Stimulated activated CD4-positive, alpha-beta T cell treated with anti-CD3 and anti-CD28 coated beads, Interleukin-15, amount 100 ng/mL, for 48 hours (primary cell): ENCODE measurements around the gene SLC1A5.
"Not testable (repeated sequence)": the region's sequence is repeated elsewhere in the genome, so short reads cannot be mapped to it uniquely, and the experiment has no call there.

Experiments
- DNase-seq, 2 donors: peaks; one replicate each; pipeline ENCODE4 v3.0.0-alpha.2; 2020; ENCODE audit warnings: low read depth in 2 of 2

Gene SLC1A5

DNA sequence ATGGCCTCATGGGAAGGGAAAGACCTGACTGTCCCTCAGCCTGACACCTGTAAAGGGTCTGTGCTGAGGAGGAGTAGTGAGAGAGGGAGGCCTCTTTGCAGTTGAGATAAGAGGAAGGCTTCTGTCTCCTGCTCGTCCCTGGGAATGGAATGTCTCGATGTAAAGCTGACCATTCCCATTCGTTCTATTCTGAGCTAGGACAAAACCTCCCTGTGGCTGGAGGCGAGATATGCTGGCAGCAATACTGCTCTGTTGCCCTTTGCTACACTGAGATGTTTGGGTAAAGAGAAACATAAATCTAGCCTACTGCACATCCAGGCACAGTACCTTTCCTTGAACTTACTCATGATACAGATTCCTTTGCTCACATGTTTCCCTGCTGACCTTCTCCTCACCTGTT, 19.6 kb downstream of the SLC1A5 start:
- DNase-seq: not testable (repeated sequence)

DNA sequence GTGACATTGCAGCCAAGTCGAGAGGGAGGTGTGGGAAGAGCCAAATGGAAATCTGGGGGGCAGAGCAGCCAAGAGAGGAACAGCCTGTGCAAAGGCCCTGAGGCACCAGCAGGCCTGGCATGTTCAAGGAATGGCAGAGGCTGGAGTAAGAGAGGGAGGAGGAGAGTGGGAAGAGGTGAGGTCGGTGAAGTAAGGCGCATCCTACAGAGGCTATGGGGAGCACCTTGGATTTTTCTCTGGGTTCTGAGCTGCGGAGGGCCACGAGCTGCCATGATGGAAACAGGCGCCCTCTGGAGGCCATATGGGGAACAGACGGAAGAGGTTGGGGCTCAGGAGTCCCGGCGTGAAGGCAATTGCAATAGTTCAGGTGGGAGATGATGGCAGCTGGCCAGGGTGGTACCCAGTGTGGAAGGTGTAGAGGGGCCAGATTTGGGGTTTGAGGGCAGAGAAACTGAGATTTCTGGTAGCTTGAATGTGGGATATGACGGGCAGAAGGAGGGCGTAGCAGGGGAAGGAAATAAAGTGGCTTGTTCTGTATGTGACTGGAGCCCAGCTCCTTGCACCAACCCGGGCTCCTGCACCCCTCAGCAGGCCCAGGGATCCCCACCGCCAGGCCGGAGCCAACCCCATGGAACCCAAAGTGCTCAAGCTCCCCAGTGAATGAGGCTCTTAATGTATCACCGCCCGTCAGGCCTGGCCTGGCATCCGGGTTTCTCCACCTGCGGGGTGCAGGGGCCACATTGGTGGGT, 21.7 kb downstream of the SLC1A5 start:
- DNase-seq: peak in 1 of 2 donors; percentile 59

DNA sequence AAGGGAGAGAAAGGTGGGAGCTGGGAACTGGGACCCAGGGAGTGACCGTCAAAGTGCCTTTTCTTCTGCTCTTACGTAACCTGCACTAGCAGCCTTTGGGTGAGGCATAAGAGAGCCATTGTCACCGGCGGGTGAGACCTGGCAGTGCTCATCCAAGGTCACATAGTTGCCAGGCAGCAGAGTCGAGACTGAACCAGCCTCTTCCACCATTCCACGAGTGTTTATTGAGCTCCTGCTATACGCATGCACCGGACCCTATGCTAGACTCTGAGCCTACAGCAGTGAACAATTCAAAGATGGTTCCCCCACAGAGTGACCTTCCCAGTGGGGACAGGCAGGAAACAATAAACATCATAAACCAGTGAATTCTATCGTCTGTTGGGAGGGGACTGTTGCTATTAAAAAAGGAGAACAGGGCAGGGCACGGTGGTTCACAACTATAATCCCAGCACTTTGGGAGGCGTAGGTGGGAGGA, 23.5 kb downstream of the SLC1A5 start:
- no peak for DNase-seq

DNA sequence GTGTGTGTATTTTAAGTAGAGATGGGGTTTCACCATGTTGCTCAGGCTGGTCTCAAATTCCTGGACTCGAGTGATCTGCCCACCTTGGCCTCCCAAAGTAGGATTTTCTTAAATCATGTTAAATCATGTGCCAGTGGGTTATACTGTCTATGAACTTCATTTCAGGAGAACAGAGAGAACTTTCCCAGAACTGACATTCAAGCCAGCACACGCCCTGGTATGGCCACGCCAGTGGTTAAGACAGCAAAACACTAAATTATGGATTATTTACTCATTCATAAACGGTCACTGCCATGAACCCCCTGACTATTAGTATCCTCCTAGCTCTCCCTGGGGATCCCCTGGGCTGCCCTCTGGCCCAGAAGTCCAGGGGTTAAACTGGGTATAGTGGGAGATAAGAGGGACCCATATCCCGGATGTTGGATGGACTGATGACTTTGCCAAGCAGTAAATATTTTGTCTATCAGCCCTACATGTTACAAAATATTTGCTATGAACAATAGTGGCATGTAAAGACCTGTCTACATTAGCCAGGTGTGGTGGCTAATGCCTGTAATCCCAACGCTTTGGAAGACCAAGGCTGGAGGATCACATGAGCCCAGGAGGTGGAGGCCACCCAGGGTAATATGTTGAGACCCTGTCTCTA, 26.0 kb downstream of the SLC1A5 start:
- DNase-seq: no peak

DNA sequence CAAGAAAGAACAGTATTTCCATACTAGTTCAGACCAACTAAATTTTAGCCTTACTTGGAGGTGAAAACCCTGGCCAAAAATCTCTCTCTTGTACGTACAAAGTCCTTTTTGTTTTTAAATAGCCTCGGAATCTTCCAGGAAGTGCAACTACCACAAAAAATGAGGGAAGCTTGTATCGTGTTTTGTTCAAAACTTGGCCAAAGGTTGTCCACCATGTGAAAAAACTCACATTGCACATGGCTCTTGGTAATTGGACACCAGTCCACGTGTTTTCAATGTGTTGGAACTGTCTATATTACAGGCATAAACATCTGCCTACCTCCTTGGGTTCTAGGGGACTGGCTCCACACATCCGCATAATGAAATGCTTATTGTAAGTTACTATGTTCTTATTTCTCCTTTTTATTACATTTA, 27.0 kb downstream of the SLC1A5 start:
- DNase-seq: no peak

DNA sequence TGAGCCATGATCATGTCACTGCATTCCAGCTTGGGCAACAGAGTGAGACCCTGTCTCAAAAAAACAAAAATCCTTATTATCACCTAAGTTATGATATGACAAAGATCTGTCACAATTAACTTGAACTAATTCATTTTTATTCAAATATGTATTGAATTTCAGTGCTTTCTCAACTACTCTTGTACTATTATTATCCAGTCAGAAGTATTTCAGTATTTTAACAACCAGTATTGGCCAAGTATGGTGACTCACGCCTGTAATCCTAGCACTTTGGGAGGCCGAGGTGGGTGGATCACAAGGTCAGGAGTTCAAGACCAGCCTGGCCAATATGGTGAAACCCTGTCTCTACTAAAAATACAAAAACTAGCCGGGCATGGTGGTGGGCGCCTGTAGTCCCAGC, 27.5 kb downstream of the SLC1A5 start:
- not testable (repeated sequence) for DNase-seq

DNA sequence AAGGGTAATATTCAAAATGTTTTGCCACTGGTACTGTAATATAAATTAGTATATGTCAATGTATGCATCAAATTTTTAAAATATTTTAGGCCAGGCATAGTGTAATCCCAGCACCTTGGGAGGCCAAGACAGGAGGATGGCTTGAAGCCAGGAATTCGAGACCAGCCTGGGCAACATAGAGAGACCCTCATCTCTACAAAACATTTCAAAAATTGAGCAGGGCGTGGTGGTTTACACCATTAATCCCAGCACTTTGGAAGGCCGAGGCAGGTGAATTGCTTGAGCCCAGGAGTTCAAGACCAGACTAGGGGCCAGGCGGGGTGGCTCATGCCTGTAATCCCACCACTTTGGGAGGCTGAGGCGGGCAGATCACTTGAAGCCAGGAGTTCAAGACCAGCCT, 28.0 kb downstream of the SLC1A5 start:
- DNase-seq: no peak

DNA sequence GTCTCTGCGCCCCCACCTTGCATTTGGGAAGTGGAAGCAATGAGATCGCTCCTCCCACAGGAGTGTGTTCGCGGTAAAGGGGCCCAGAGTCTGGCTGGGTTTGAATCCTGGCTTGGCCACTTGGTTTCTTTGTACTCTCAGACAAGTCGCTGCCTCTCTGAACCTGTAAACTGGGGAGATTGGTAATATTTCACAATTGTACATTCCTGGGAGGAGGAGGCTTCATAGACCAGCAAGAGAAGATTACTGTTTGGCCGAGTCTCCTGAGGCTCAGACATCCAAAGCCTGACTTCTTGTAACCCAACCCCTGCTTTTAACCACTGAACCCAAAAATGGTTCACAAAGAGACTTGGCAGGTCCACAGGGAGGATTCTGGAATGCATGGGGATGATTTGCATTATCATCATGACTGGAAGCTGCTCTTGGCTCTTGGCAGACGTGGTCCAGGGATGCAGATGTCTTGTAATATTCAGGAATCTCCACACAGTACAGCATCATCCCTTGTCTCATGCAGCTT, 28.5 kb downstream of the SLC1A5 start:
- DNase-seq: no peak

DNA sequence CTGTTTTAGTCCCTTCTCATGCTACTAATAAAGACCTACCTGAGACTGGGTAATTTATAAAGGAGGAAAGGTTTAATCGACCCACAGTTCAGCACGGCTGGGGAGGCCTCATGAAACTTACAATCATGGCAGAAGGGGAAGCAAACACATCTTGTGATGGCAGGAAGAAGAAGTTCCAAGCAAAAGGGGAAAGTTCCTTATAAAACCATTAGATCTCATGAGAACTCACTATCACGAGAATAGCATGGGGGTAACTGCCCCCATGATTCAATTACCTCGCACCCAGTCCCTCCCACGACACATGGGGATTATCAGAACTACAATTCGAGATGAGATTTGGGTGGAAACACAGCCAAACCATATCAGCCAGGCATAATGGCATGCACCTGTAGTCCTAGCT, 29.2 kb downstream of the SLC1A5 start:
- no peak for DNase-seq

DNA sequence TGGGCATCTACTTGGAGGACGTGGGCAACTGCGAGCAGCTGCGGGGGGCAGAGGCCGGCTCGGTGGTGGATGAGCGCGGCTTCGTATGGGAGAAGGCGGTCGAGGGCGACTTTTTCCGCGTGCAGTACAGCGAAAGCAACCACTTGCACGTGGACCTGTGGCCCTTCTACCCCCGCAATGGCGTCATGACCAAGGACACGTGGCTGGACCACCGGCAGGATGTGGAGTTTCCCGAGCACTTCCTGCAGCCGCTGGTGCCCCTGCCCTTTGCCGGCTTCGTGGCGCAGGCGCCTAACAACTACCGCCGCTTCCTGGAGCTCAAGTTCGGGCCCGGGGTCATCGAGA, 31.9 kb downstream of the SLC1A5 start:
- no peak for DNase-seq

DNA sequence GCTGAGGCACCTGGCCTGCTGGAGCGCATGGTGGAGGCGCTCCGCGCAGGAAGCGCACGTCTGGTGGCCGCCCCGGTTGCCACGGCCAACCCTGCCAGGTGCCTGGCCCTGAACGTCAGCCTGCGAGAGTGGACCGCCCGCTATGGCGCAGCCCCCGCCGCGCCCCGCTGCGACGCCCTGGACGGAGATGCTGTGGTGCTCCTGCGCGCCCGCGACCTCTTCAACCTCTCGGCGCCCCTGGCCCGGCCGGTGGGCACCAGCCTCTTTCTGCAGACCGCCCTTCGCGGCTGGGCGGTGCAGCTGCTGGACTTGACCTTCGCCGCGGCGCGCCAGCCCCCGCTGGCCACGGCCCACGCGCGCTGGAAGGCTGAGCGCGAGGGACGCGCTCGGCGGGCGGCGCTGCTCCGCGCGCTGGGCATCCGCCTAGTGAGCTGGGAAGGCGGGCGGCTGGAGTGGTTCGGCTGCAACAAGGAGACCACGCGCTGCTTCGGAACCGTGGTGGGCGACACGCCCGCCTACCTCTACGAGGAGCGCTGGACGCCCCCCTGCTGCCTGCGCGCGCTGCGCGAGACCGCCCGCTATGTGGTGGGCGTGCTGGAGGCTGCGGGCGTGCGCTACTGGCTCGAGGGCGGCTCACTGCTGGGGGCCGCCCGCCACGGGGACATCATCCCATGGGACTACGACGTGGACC, 32.4 kb downstream of the SLC1A5 start:
- no peak for DNase-seq

DNA sequence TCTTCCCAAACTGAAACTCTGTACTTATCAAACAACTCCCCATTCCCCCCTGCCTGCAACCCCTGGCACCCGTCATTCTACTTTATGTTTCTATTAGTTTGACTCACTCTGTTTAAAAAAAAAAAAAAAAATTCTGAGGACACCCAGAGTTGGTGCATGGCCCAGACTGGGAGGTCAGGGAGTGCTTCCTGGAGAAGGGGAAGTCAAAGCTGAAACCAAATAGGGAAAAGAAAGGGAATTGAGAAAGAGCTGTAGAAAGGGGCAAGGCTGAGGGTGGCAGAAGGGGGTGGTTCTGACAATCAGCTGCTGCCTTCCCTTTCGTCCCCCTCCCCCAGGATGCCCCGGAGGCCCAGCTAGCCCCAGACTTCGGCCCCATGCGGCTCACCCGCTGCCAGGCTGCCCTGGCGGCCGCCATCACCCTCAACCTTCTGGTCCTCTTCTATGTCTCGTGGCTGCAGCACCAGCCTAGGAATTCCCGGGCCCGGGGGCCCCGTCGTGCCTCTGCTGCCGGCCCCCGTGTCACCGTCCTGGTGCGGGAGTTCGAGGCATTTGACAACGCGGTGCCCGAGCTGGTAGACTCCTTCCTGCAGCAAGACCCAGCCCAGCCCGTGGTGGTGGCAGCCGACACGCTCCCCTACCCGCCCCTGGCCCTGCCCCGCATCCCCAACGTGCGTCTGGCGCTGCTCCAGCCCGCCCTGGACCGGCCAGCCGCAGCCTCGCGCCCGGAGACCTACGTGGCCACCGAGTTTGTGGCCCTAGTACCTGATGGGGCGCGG, 33.1 kb downstream of the SLC1A5 start:
- no peak for DNase-seq

DNA sequence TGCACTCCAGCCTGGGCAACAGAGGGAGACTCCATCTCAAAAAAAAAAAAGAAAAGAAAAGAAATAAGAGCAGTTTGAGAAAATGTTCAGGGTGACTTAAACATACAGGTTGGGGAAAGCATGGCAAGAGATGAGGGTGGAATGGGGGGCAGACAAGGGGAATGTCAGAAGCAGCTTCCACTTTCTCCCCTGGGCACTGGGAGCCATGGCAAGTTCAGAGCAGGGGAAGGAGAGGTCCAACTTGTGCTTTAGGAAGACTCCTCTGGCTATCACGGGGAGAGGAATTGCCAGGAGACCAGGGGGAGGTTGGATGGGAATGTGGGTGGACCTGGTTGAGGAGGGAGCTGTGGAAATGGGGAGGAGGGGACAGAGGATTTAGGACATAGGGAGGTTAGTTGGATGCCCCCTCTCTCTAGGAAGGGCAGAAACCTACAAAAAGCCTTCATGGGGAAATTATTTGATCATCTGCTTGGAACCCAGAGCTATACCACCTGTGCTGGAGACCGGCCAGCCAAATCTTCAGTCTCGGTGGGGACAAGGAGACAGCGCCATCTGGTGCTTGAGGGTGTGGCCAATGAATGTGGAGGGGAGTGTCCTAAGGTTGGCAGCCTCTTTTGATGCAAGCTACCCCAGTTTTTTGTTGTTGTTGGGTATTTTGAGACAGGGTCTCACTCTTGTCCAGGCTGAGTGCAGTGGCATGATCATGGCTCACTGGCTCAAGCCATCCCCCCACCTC, 34.8 kb downstream of the SLC1A5 start:
- peak; percentile 49 to 56 for DNase-seq

DNA sequence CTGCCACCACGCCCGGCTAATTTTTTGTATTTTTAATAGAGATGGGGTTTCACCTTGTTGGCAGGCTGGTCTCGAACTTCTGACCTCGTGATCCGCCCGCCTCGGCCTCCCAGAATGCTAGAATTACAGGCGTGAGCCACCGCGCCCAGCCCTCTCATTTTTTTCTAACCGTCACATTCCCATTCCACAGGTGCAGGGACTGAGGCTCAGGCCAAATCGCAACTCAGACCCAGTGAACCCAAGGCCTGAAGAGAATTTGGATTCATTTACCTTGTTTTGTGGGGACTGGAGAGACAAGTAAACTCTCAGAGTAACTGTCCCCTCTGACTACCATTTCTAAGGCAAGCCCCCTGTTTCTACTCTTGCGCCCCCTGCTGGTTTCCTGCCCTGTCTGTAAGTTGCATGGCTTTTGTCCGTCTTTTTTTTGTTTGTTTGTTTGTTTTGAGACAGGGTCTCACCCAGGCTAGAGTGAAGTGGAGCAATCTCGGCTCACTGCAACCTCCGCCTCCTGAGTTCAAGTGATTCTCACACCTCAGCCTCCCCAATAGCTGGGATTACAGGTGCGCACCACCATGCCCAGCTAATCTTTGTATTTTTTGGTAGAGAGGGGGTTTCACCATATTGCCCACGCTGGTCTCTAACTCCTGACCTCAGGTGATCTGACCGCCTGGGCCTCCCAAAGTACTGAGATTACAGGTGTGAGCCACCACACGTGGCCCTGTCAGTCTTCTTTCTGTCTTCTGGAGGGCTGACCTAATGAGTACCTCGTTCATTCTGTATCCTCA, 39.9 kb downstream of the SLC1A5 start:
- DNase-seq: peak; percentile 59 to 78

DNA sequence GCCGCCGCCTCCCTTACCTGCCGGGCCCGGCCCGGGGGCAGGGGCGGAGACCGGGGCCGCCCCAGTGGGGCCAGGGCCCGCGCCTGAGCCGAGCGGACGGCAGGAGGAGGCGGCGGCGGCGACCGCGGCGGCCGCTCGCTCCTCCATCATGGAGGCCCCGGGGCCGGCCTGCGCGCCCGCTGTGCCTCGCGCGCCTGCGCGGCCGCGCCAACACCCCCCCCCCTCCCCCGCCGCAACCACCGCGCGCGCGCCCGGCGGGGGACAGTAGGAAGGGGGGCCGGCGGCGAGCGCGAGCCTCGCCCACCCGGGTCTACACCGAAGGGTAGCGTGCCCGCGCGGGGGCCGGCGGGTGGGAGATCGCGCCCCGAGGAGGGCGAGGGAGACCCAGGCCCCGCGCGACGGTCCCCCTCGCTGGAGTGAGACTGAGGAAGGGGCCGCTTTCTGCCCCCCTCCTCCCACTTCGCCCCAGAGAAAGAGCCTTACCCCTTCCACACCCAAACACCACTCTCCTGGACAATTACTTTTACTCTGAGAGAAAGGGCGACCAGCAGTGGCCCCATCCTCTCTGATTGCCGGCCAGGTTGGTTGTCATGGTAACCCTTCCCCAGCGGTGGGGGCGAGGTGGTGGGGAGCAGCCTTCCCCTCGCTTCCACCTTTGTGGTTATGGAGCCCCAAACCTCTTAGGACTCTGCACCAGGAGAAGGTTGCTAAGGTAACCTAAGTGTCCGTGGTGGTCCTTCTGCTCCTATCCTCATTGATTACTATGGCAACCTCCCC, 41.9 kb downstream of the SLC1A5 start, which contains the start of gene STRN4:
Gene STRN4 (minus strand): TSS at position 170 of the 777 bp plus-strand sequence. CDS start 20 bp downstream, at position 150.
- DNase-seq: peak in 1 of 2 donors; percentile 49

DNA sequence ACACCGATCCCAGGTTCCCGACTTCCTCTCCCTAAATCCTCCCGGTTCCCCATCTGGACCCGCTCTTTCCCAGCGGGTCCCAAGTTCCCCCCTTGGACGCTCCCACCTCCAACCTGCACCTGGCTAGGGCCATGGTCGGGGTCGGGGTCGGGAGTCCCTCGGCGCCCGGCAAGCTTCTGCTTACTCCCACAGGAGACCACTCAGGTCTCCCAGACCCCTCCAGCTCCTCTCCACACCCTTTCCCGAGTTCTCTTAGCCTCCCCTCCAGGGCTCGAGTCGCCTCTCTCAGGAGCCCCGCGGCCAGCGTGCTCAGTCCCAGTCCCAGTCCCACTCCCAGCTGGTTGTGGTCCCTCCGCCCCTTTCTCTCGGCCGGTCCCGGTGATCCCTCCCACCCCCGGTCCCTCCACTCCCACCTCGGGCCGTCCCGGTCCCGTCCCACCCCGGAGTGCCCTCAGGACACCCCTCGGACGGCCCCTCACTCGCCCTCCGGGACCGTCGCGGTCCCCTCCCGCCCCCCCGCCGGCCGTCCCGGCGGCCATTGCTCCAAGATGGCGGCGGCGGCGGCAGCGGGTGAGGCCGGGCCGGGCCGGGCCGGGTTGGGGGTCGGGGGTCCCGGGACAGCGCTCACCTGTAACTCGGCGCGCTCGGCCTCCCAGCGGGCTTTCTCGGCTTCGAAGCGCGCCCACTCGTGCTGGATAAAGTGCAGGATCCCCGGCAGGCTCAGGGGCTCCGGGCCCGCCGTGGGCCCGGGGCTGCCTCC, 42.7 kb downstream of the SLC1A5 start, which contains the start of gene FKRP:
Gene FKRP (plus strand): TSS at position 537 of the 760 bp plus-strand sequence. CDS start 9,394 bp downstream, outside the sequence.
- DNase-seq: no peak

DNA sequence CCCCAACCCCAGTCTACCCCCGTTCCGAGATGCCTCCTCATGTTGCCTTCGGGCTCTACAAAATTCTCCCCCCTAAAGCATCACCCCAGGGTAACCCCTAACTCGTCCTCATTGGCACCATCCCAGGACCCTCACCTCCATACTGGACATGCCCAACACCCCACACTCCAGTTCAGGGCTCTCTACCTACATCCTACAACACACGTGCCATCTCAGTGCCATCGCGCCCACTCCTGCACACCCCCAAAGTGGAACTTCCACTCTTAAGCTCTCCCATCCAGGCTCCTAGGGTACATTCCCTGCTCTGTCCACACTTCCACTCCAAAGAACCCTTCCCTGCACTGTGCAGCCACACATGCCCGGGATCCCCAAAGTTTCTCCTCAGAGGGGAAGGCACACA, 43.4 kb downstream of the SLC1A5 start:
- no peak for DNase-seq

DNA sequence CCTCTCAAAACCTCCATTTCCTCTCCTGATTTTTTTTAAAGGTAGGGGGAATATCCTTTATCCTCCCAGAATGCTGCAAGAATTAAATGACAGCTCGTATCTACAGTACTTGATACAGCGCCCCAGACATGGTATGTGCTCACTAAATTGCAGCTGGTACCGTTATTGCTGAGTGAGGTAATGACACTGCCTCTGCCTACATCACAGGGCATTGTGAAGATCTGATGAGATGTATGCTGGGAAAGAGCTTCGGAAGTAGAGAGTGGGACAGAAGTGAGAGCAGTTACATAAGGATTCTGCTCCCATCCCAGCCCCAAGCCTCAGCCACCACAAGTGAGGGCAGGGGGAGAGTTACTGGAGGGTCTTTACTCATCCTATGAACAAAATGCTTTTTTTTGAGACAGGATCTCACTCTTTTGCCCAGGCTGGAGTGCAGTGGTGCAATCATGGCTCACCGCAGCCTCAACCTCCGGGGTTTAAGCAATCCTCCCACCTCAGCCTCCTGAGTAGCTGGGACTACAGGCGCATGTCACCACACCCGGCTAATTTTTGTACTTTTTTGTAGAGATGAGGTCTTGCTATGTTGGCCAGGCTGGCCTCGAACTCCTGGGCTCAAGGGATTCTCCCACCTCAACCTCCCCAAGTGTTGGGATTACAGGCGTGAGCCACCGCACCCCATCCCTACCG, 44.2 kb downstream of the SLC1A5 start:
- no peak for DNase-seq
